ENCODE results near the gene GTF2A1.

The GTF2A1 gene

GRCh38 chr14:81153187-81153586 is 67.6 kb downstream of the GTF2A1 start:
- H3K27ac ChIP-seq, result no peak overlapping the region
- H3K9me3 ChIP-seq (ENCODE audit: severe bottlenecking), result no peaks in the 10 kb centered on the region
- DNase-seq, result no peak
- no peaks in the 10 kb centered on the region for H3K36me3 ChIP-seq
- no peak overlapping the region for H3K4me3 ChIP-seq (ENCODE audit: low read depth, low read length)
- no peak for TF ChIP-seq CTCF (IDR thresholded peaks at IDR 0.05; ENCODE audit: low read depth, low read length)
- H3K27me3 ChIP-seq (ENCODE audit: insufficient read depth, low read depth, severe bottlenecking), result no peaks in the 10 kb centered on the region

- H3K27me3 ChIP-seq (ENCODE audit: insufficient read depth, low read depth, severe bottlenecking), result no peaks in the 10 kb centered on the region
- H3K4me3 ChIP-seq (ENCODE audit: low read depth, low read length), result no peak overlapping the region
- no peaks in the 10 kb centered on the region for H3K36me3 ChIP-seq
- no peak for TF ChIP-seq CTCF (IDR thresholded peaks at IDR 0.05; ENCODE audit: low read depth, low read length)
- no peaks in the 10 kb centered on the region for H3K9me3 ChIP-seq (ENCODE audit: severe bottlenecking)
- no peak overlapping the region for H3K27ac ChIP-seq
- DNase-seq, result no peak
Measured at GRCh38 chr14:81148635-81149034, 72.1 kb downstream of the GTF2A1 start.

GRCh38 chr14:81147140-81147897 is 73.4 kb downstream of the GTF2A1 start:
- no peak for DNase-seq
- H3K27ac ChIP-seq, result no peak overlapping the region
- H3K27me3 ChIP-seq (ENCODE audit: insufficient read depth, low read depth, severe bottlenecking), result no peaks in the 10 kb centered on the region
- no peaks in the 10 kb centered on the region for H3K9me3 ChIP-seq (ENCODE audit: severe bottlenecking)
- TF ChIP-seq CTCF (IDR thresholded peaks at IDR 0.05; ENCODE audit: low read depth, low read length), result no peak
- H3K36me3 ChIP-seq, result no peaks in the 10 kb centered on the region
- H3K4me3 ChIP-seq (ENCODE audit: low read depth, low read length), result no peak overlapping the region

- no peak for TF ChIP-seq CTCF (IDR thresholded peaks at IDR 0.05; ENCODE audit: low read depth, low read length)
- no peak for DNase-seq
- no peak overlapping the region for H3K4me3 ChIP-seq (ENCODE audit: low read depth, low read length)
- no peaks in the 10 kb centered on the region for H3K36me3 ChIP-seq
- H3K27ac ChIP-seq, result no peak overlapping the region
- no peaks in the 10 kb centered on the region for H3K9me3 ChIP-seq (ENCODE audit: severe bottlenecking)
- no peaks in the 10 kb centered on the region for H3K27me3 ChIP-seq (ENCODE audit: insufficient read depth, low read depth, severe bottlenecking)
Measured at GRCh38 chr14:81144824-81145603, 75.7 kb downstream of the GTF2A1 start.

GRCh38 chr14:81143793-81144192 is 77.0 kb downstream of the GTF2A1 start:
- no peak for DNase-seq
- Histone ChIP-seq H3K4me3 (ENCODE audit: low read depth, low read length) (no peak overlapping the region), H3K9me3 (ENCODE audit: severe bottlenecking) (no peaks in the 10 kb centered on the region), H3K27ac (no peak overlapping the region), H3K36me3 (no peaks in the 10 kb centered on the region), H3K27me3 (ENCODE audit: insufficient read depth, low read depth, severe bottlenecking) (no peaks in the 10 kb centered on the region)
- no peak for TF ChIP-seq CTCF (IDR thresholded peaks at IDR 0.05; ENCODE audit: low read depth, low read length)
